Frontal cortex (tissue), 4 donors: ENCODE results near the gene SIT1. TPM values are rescaled to one million over a fixed set of nuclear protein-coding genes. Genes with fewer than 3 reads are reported as not detected.

Experiments used
- DNase-seq, 2 donors: peaks; one replicate each; pipeline ENCODE4 v3.0.0; 2012; ENCODE audit warnings: low spot score in 2 of 2
- FAIRE-seq: peaks from 2 replicates; lab custom pipeline; 2012; peaks lifted over from hg19 to GRCh38; lab: Jason Lieb, UNC
- total RNA-seq: library from RNA; depleted of rRNA; stranded (reverse); fragments of >200 nt; gene quantifications from one replicate; pipeline ENCODE4 v1.2.3, GENCODE V29; 2014
- donor health status: control.
- donor health status: control.
- donor health status: control.

The SIT1 gene, protein sequence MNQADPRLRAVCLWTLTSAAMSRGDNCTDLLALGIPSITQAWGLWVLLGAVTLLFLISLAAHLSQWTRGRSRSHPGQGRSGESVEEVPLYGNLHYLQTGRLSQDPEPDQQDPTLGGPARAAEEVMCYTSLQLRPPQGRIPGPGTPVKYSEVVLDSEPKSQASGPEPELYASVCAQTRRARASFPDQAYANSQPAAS
- not detected for total RNA-seq

DNA sequence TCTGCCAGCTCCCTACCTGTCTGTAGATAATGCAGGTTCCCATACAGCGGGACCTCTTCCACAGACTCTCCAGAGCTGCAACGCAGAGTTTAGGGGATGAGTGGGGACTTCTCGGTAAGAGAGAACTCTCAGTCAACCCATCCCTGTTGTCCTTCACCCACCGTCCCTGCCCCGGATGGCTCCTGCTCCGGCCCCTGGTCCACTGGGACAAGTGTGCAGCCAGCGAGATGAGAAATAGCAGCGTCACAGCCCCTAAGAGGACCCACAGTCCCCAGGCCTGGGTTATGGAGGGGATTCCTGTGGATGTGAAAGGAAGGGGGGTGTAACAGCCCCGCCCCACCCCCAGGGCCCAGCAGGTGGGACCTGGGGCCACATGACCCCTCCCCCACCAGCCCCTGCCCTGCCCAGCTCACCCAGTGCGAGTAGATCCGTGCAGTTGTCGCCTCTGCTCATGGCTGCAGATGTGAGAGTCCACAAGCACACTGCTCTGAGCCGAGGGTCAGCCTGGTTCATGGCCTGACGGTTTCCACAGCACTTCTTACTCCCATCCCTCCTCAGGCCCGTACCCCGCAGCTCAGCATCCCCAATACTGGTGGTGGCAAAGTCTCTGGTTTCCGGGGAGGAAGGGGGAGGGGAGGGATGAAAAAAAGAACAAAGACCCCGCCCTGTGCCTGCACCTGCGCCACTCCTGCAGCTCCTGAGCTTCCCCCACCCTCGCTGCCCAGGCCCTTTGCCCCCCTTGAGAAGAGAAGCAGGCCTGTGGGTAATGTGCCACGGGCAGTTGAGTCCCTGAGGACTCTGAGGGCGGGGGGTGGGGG, at the start of gene SIT1:
TSS of gene SIT1 (minus strand) at position 591 of the 818 bp plus-strand sequence. CDS start at position 513, 78 bp downstream.
- FAIRE-seq (no peak), DNase-seq (peak in 1 of 2 donors; percentile 9)

- no peak for DNase-seq
Observed at GRCh38 chr9:35700031-35700430, 49.3 kb upstream of the SIT1 start.

GRCh38 chr9:35698231-35698630, 47.5 kb upstream of the SIT1 start:
- no peak for FAIRE-seq
- DNase-seq, result no peak

More at GRCh38 chr9:35700031-35700430, 49.3 kb upstream of the SIT1 start:
- FAIRE-seq, result no peak

DNA sequence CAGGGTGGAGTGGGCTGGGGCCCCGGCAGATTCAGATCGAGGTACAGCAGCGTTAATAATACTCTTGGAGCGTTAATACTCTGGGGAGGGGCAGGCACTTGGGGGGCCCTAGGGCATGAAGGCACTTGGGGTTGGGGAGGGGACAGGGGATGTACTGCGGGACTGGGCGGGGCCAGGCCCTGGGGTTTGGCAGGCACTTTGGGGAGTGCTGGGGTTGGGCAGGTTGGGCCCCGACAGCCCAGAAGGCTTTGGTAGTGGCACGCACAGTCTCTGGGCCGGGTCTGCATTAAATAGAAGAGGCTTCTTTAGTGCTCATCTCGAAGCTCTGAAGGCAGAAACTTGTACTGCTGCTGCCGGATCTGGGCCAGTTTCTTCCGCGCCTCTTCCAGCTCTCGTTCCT, 46.8 kb upstream of the SIT1 start:
- FAIRE-seq, result no peak
- DNase-seq, result no peak

DNA sequence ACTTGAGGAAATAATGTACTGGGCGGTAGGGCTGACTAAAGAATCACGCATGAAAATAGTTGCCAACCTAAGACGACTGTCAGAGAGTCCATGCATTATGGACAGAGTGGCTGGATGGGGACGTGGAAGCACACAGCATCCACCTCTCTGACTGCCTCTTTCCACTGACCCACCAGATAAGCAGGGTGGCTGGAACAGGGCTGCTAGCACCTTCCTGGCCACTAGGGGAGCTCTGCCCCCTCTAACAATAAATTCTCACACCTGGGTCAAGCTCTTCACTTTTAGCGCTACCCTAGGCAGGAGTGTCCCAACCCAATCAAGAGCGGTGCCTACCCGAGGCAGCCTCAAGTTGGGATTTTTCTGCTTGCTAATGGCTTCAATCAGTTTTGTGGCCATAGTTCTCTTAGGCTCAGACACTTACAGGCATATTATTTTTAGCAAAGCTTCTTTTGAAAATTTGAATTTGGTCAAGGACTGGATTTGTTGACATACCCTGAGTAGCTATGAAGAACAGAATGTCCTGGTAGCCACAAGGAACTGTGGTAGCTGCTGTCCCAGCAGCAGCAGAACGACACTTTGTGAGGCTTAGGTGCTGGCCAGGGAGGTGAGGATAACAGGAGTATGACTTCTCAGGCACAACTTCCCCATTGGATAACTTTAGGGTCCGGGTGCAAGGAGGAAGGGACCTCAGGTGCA, 45.9 kb upstream of the SIT1 start:
- no peak for FAIRE-seq
- peak in 1 of 2 donors; percentile 68 for DNase-seq

GRCh38 chr9:35695943-35696401, 45.2 kb upstream of the SIT1 start:
- FAIRE-seq (no peak), DNase-seq (no peak)

- DNase-seq (no peak), FAIRE-seq (no peak)
Observed at GRCh38 chr9:35691757-35692301, 41.1 kb upstream of the SIT1 start.

DNA sequence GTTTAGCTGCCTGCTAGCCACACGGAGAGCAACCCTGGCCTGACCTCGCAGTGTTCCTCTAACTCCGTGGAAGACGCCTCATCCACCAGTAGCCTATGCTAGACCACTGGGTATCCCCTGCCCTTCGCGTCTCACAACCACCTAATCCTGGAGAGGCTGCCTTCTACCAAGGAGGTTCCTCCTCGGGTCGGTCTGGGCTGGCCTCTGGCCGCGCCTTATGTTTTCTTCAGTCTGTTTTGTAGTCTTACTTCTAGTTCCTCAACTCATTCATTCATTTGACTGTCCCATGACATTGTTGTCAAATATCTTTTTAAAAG, 40.6 kb upstream of the SIT1 start:
- FAIRE-seq, result no peak
- no peak for DNase-seq

- peak; percentile 70 to 74 for DNase-seq
- FAIRE-seq, result no peak
Observed at GRCh38 chr9:35690614-35691333, 40.0 kb upstream of the SIT1 start.

DNA sequence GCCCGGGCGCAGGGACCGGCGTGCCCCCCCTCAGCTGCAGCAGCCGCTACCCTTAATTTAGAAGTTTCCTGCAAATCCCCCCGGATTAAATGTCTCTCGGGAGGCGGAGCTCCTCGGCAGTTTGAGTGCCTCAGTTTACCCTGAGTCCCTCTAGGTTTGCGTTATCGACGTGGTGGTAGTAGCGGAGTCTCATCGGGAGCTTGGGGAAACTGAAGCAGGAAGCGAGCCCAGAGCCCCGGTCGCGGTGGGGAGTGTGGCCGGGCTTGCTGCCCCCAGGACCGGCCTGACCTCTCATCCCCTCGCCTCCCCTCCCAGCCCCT, 39.5 kb upstream of the SIT1 start:
- DNase-seq, result no peak
- no peak for FAIRE-seq

DNA sequence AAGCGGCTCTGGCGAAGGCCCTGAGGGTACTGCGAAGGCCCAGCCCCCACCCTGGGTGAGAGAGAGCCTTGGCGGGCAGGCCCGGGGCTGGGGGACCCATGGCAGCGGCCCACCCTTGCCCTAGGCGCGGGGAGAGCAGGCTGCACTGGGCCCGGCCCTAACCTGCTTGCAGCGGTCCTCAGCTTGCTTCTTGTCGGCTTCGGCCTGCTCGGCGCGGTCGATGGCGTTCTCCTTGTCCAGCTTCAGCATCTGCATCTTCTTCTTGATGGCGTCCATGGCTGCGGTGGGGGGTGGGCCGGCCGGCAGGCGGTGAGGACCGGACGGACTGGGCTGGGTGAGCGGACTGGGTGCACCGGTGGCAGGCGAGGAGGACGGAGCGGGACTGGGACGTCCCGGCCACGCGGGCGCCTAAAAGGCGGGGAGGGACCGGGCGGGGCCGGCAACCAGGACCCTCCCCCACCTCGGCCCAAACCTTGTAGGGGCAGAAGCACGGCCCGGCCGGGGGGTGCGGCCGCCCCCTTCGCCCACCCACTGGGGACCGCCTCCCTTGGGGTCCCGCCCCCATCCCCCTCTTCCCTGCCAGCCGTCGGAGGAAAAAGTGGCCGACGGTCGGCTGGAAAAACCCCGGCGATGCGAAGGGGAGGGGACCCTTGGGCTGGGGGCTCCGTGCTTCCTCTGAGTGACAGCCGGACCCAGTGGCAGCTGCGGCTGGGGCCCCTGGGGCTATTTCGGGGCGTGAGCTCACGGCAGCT, 39.0 kb upstream of the SIT1 start, which contains the start of gene TPM2:
TSS of gene TPM2 (minus strand) at position 384 of the 752 bp plus-strand sequence. CDS start at position 276, 108 bp downstream.
- no peak for DNase-seq
- FAIRE-seq, result no peak

DNA sequence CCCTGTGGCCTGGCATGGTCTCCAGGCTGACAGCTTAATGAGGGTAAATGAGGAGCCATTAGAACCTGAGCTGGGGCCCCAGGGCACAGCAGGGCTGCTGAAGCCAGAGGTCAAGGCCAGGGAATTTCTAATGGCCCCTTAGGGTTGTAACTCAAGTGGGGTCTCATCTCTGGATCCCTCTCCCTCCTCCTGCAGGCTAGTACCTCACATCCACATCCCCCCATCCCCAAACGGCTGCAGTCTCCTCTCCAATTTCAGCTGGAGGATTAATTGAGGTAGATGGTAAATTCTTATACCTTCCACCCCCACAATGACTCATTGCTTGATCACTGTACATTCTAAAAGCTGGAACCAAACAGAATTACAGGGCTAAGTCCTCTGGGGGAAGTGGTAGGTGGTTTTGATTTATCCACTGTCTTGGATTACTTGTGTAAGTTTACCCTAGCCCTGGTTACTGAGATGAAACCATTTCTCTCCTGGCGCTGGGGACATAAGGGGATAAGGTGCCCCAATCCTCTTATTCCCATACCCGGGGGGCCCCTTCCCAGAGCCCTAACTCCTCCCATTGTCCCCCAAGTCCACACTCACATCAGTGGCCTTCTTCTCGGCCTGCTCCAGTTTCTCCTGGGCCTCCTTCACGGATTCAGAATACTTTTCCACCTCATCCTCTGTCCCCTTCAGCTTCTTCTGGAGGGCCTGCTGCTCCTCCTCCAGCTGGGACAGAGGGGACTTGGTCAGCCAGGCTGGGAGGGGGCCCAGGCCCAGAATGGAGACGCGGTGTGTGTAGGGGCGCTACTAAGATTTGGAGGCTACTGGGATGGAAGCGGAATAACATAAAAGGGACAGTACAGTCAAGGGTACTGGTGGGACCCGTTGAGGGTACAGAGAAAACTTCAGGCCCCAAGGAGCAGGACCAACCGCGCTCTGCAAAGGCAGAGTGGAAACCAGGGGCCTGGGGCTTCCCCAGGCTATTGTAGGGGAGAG, 38.1 kb upstream of the SIT1 start:
- no peak for FAIRE-seq
- DNase-seq, result peak in 1 of 2 donors; percentile 51

DNA sequence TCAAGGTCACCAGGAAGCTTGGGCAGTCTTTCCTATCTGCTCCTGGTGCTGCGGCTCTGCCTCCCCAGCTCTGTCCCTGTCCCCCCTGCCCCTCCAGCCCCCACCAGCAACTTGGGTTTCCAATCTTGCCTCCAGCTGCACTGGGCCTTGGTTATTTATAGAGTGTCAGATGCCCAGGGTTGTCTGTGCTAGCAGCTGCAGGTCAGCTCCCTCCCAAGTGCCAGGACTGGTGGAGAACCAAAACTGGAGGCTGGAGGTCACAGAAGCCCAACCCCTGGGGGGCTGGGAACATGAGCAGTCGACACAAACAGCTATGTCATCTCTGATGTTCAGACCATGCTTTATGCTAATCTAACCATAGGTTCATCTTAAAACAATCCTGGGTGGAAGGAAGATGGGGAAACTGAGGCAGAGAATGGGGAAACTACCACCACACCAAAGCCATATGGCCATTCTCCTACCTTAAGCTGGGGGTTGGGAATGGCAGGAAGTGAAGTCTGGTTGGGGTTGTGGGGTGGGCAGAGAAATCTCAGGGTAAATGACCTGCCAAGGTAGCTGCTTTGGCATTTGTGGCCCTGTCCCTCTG, 37.3 kb upstream of the SIT1 start:
- DNase-seq (no peak), FAIRE-seq (no peak)

GRCh38 chr9:35687306-35687705, 36.6 kb upstream of the SIT1 start:
- FAIRE-seq (no peak), DNase-seq (no peak)

DNA sequence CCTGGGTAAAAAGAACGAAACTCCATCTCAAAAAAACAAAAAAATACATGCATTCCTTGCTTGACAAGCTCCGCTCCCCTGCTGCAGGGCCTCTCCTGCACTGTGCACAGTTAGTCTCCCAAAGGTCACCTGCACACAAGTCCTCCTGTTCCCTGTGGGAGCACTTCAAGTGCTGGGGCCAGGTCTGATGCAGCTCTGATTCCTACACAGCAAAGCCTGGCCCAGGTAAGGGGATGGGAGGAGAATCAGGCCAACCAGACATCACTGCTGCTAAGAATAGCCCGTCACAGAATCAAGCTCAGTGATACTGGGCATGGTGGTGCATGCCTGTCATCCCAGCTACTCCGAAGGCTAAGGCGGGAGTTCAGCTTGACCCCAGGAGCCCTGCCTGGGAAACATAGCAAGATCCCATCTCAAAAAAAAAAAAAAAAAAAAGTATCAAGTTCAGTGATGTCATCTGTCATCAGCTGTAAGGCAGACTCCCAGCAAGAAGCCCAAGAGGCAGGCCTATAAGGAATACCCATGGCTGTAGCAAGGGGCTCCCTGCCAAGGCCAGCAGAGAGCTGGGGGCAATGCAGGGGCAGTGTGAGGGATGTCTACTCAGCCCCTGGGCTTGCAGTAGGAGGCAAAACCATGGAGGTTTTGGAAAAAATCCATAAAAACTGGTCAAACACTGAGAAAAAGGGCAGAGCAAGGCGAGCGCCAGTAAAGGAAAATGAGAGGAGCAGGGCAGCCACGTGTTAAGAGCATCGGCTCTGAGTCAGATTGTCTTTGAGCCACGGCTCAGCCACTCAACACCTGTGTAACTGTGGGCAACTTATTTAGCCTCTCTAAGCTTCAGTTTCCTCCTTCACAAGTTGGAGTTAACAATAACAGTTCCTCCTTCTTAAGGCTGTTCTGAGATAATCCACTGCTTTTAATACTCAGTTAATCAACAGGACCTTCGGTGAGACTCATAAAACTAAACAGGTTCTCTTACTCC, 35.8 kb upstream of the SIT1 start:
- no peak for FAIRE-seq
- DNase-seq, result no peak

DNA sequence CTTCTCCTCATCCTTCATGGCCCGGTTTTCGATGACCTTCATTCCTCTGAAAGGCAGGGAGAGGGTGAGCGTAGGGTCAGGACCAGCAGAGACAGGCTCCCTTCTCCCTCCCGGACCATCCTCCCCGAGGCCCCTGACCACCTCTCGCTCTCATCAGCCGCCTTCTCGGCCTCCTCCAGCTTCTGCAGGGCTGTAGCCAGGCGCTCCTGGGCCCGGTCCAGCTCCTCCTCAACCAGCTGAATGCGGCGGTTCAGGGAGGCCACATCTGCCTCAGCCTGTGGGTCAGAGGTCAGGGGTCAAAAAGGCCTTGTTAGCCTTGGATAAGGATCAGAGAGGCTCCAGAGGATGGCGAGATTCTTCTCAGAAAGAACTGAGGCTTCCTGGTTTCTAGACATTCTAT, 34.8 kb upstream of the SIT1 start:
- DNase-seq (no peak), FAIRE-seq (no peak)

DNA sequence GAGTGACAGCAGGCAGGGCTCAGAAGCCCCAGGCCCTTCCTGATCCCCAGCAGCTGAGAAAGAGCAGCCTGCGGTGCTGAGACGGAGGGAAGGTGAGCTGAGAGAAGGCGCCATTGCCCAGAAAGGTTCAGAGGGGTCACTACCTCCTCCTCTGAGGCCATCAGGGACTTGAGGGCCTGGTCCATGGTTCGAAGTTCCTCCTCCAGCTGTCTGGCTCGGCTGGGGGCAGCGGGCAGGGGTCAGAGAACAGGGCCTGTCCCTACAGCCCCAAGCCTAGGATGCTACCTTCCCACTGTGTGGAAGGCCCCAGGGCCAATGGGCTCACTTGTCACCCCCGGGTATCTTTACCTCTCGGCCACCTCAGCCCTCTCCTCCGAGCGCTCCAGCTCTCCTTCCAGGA, 34.2 kb upstream of the SIT1 start:
- FAIRE-seq, result no peak

More for the DNA sequence above, 34.2 kb upstream of the SIT1 start:
- DNase-seq, result no peak
